Coronary artery (tissue), 2 donors: ENCODE results near the gene TRPM7.

Experiments used
- DNase-seq: peaks from one replicate; pipeline ENCODE4 v3.0.0-alpha.2; 2017; ENCODE audit warnings: low spot score
- H3K27ac ChIP-seq, 2 donors: fragments of 200-600 bp; sonication (generic); one replicate each; pipeline ENCODE4 v1.5.1; 2016 to 2019
- H3K4me3 ChIP-seq: fragments of 200-600 bp; sonication (generic); 2 replicates; pipeline ENCODE4 v1.5.1; 2016; ENCODE audit warnings: mild to moderate bottlenecking, moderate library complexity
- CTCF ChIP-seq: fragments of 200-600 bp; sonication (generic); IDR thresholded peaks from one replicate; pipeline ENCODE4 v1.5.1; 2019; ENCODE audit warnings: antibody characterized with exemption

TRPM7 gene

GRCh38 chr15:50558012-50558411 lies 128.6 kb downstream of the TRPM7 start:
- DNase-seq: no peak
- no peak overlapping the region for H3K27ac ChIP-seq
- no peak for TF ChIP-seq CTCF
- no peak overlapping the region for H3K4me3 ChIP-seq

- no peak overlapping the region for H3K4me3 ChIP-seq
- TF ChIP-seq CTCF: no peak
- DNase-seq: no peak
- H3K27ac ChIP-seq: no peak overlapping the region
Measured at GRCh38 chr15:50556642-50557371, 129.8 kb downstream of the TRPM7 start.

- no peak for DNase-seq
- no peak overlapping the region for H3K27ac ChIP-seq
Measured at GRCh38 chr15:50552238-50552637, 134.4 kb downstream of the TRPM7 start.

GRCh38 chr15:50549326-50549725 lies 137.3 kb downstream of the TRPM7 start:
- no peak overlapping the region for H3K4me3 ChIP-seq
- DNase-seq: no peak
- no peak for TF ChIP-seq CTCF
- no peak overlapping the region for H3K27ac ChIP-seq

More at GRCh38 chr15:50552238-50552637, 134.4 kb downstream of the TRPM7 start:
- TF ChIP-seq CTCF: no peak
- no peak overlapping the region for H3K4me3 ChIP-seq

- no peak for TF ChIP-seq CTCF
- Histone ChIP-seq H3K4me3 (no peak within 1 kb of the TSS), H3K27ac (no peak within 1 kb of the TSS)
- DNase-seq: no peak
Measured at GRCh38 chr15:50546566-50546965, 140.0 kb downstream of the TRPM7 start, which contains the start of gene USP50. USP50 (minus strand) TSS chr15:50546666; CDS start chr15:50546525, 141 bp downstream.

- H3K4me3 ChIP-seq: no peak overlapping the region
- no peak overlapping the region for H3K27ac ChIP-seq
- DNase-seq: no peak
- TF ChIP-seq CTCF: no peak
Measured at GRCh38 chr15:50544368-50544767, 142.2 kb downstream of the TRPM7 start.

GRCh38 chr15:50543556-50543955 lies 143.0 kb downstream of the TRPM7 start:
- DNase-seq: no peak
- no peak for TF ChIP-seq CTCF
- H3K4me3 ChIP-seq: no peak overlapping the region
- H3K27ac ChIP-seq: no peak overlapping the region
